Fibroblast of skin of right biceps (primary cell): ENCODE data around the gene HOXD13.

ENCODE experiments used
- DNase-seq: peaks from one replicate; pipeline ENCODE4 v3.0.0-alpha.2; 2013

HOXD13 gene

GRCh38 chr2:176121190-176122051, 28.9 kb downstream of the HOXD13 start:
- no peak for DNase-seq

DNA sequence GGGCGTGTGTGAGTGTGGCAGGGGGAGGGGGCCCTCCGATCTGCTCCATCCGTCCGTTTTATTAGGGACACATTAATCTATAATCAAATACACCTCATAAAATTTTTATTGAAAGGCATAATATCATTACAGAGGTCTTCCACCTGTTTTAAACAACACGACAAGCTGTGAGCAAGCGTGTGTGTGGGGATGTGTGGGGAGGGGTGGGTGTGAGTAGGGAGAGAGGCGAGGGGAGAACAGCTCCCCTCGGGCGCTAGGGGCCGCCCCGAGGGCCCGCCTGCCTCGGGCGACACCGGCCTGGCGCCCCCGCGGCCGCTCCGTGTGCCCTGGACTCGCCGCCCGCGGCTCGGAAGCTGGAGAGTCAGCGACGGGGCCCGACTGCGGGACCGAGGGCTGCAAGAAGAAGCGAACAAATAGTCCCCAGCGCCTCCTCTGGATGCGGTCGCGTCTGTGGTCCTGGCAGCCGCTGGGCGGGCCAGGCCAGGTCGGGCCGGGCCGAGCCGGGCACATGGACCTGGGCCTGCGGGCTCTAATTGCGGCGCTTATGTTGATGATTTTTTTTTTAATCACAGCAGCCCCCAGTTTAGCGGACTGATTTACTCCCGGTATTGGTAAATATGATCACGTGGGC, 29.6 kb downstream of the HOXD13 start:
- no peak for DNase-seq

DNA sequence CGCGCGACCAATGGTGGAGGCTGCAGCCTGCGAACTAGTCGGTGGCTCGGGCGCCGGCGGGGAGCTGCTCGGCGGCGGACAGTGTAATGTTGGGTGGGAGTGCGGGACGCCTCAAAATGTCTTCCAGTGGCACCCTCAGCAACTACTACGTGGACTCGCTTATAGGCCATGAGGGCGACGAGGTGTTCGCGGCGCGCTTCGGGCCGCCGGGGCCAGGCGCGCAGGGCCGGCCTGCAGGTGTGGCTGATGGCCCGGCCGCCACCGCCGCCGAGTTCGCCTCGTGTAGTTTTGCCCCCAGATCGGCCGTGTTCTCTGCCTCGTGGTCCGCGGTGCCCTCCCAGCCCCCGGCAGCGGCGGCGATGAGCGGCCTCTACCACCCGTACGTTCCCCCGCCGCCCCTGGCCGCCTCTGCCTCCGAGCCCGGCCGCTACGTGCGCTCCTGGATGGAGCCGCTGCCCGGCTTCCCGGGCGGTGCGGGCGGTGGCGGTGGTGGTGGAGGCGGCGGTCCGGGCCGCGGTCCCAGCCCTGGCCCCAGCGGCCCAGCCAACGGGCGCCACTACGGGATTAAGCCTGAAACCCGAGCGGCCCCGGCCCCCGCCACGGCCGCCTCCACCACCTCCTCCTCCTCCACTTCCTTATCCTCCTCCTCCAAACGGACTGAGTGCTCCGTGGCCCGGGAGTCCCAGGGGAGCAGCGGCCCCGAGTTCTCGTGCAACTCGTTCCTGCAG, 30.3 kb downstream of the HOXD13 start, which contains the start of gene HOXD9:
Gene HOXD9, plus strand, starts transcription at position 37 of the 728 bp plus-strand sequence. Its CDS starts 50 bp downstream, at position 87.
- peak; percentile 90 for DNase-seq

GRCh38 chr2:176123411-176124109, 31.0 kb downstream of the HOXD13 start:
- DNase-seq, result no peak

- no peak for DNase-seq
Measured at GRCh38 chr2:176124110-176124946, 31.8 kb downstream of the HOXD13 start.

- DNase-seq, result no peak
Measured at GRCh38 chr2:176124947-176125771, 32.6 kb downstream of the HOXD13 start.

DNA sequence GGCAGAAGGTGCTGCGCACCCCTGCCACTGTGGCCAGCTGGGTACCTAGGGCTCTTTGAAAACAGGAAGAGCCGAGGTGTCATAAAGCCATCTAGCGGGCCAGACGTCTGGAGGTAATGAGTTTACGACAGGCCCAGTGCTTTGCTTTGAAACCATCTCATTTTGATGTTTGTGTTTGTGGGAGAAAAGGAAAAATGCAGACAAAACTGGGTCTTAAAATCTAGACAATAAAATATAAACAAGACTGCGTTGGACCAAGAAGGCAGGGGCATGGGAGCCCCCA, 33.2 kb downstream of the HOXD13 start:
- DNase-seq, result no peak

DNA sequence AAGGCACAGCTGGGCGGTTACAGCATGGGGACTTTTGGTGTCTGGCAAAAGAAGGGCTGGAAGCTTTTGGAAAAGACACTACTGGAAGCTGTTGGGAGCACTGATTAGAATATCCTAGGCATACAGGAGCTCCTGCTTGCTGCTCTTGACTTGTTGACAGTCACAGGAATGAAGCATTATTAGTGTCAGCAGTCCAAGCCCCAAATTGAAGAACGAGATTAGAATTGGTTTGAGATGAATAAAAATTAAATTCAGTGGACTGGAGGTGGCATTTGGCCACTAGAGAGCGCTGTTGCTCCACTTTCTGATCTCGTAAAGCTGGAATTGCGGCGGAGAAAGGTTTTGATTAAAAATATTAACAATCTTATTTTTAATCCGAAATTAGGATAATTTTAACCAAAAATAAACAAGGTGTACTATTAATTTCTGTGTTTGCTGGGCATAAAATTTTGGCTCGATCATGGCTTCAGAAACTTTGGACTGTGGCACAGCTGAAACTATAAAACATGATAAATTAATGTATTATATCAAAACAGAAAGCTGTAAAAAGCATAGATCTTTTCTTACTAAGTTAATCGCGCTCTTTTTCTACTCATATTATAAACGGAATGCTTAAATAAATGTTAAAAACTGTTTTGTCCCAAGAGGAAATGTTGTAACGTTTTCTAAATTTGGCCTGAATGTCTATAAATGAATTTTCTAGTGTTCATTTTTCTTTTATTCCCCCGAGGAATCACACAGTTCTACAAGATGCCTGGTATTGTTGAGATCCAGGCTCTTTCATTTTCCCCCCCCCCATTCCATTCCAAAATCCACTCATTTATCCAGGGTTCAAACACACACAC, 34.6 kb downstream of the HOXD13 start:
- peak; percentile 82 for DNase-seq

DNA sequence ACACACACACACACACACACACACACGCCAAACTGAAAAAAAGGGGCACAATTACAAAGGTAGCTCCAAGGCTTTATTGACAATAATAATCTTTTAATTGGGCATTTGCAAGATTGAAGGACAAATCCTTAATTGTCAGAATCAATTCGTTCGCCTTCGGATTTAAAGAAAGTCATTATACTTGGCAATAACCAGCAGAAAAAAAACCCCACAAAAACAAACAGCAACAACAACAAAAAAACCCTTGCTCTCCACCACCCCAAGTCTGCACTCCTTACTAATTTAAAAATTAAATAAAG, 35.2 kb downstream of the HOXD13 start:
- DNase-seq, result no peak

DNA sequence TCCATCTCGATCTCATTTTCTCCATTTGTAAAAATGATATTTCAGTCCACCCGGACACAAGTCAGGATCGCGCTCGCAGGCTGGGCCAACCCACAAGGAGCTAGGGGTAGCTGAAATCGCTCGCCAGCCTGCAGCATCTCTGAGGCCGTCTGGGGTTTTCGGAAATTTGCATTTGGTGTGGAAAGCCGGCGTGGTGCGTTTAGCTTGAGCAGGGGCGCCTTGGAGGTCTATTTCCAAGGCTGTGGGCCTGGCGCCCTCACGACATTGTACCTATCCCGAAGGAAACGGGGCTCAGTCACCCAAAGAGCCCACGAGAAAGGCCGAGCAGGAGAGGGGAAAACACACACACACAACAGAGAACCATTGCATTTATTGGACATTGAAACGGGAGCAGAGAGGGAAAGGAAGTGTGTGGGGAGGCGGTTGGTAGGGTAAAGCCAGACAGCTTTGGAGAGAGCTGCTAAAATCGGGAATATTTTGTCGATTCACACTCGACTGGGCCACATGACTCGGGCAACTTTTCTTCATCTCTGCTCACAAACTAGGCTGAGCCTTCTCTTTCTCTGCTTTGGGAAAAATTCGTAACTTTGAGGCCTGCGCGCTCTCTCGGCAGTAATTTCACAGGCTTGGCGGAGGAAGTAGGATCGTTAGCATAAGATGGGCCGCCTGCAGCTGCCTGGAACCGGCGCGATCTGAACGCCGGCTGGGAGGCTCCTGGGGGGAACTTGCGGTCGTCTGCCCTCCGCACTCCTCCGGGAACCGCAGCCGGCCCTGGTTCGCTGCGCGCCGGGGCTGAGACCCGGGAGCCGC, 35.9 kb downstream of the HOXD13 start:
- DNase-seq, result peak; percentile 68

GRCh38 chr2:176128982-176129796, 36.7 kb downstream of the HOXD13 start, which contains the start of gene HOXD8:
Gene HOXD8, plus strand, starts transcription at chr2:176129705. Its CDS starts 662 bp downstream, at chr2:176130367.
- peak; percentile 97 for DNase-seq

DNA sequence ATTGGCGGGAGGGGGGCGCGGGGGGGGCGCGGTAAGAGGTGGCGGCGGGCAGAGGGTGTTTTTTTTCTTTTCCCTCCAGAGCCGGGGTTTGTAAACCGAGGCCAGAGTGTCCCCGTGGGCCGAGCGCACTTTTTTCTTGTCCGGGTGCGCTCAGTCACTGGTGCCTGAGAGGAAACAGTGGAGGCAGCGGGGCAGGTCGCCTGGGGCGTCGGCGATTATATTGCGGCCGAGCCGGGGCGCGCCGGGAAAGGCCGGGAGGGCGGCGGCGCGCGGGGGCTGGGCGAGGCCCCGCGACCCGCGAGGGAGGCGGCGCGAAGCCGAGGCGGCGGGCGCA, 37.3 kb downstream of the HOXD13 start:
- DNase-seq, result no peak

- DNase-seq, result peak; percentile 96
Measured at GRCh38 chr2:176130147-176130956, 37.8 kb downstream of the HOXD13 start.

DNA sequence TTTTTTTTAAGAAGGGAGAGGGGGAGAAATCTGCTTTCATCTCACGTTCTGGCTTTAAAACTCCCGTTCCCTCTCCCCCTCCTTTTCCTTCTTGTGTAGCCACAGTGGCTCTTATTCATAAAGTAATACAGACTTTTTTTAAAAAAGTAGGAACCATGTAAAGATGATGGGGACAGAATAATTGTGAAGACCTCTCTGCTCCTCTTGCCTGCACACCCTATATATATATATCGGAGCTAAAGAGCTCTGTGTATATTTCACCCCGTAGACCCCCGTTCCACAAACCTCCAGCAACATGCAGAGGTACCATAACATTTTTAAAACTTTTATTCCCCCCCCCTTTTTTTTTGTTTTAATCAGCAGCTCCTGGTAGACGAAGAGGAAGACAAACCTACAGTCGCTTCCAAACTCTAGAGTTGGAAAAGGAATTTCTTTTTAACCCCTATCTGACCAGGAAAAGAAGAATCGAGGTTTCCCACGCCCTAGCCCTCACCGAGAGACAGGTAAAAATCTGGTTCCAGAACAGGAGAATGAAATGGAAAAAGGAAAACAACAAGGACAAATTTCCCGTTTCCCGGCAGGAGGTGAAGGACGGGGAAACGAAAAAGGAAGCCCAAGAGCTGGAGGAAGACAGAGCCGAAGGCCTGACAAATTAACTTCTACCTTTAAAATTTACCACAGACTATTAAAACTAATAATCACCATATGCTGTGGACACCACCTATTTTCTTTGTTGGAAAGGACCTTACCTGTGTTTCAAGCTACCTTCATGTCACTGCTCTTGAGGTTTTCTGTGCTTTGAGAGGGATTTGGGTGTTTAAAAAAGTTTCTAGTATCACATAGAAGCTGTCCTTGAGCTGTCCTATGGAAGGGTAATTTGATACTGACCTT, 38.7 kb downstream of the HOXD13 start:
- DNase-seq, result no peak

DNA sequence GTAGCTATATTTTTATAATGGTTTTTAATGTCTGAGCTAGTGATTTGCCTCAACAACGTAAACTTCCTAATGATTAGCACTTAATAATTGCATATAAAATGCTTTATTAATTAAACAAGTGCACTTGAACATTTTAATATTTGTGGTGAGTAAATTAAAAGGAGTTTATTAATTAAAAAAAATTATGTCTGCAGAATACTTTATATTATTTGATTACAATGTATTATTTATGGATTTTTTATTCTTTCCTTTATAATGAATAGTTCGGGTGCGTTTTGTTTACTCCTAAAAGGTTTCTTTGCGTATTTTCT, 39.3 kb downstream of the HOXD13 start:
- no peak for DNase-seq

DNA sequence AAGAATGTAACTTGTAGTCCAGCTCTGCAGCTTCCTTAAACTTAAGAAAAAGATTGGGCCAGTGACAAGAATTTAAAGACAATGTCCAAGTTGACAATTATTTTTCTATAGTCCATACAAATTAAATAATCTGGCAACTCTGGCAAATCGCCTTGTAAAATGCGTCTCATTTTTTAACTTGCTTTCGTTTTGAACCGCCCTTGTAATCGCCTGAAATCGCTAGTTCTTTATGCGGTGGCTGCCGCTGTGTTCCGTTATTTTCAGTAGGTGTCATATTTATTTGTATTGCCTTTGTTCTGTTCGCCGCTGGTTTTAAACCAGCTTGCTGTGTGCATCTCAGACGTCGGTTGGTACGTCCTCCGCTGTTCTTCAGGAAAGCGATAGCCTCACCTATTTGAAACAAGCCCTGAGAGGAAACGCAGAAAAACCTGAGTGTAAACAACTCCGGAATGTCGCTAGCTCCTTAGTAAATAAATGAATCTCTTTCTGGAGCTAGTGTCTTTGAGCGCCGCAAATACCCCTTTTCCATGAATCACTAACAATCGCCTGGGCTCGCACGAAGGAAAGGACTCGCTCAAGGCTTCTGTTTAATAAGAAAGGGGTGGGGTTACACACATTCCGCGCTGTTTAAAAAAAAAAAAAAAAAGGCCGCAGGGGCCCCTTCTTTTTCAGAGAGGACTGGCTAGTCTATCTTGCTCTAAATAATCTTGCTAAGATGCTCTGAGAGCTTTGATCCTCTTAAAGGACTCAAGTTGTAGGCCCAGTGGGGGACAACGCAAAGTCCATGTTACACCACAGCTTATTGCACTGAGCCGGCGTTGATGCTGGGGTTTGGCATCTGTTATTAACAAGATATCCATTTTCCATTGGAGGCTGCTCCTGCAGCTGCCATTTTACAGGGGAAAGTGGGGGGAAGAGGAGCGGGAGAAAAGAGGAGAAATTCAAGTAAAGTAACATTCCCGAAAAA, 40.0 kb downstream of the HOXD13 start:
- peak; percentile 91 for DNase-seq
